HL-60 (cell line): ENCODE results near the gene NCAPH2.

Source experiments
- DNase-seq, 2 experiments: peaks; one replicate each; pipeline ENCODE4 v3.0.0-alpha.2; 2010 to 2020; ENCODE audit warnings: low read depth in 1 of 2, low spot score in 1 of 2
- H3K27ac ChIP-seq: fragments of 250-450 bp; sonication (Bioruptor Pico); replicated peaks from 2 replicates; pipeline ENCODE4 v1.5.1; 2020; ENCODE audit warnings: mild to moderate bottlenecking, moderate library complexity
- H3K27me3 ChIP-seq: fragments of 250-450 bp; sonication (Bioruptor Pico); 2 replicates; pipeline ENCODE4 v1.5.1; 2021; ENCODE audit warnings: mild to moderate bottlenecking, moderate library complexity; ENCODE audit not compliant: insufficient read depth, poor library complexity, severe bottlenecking
- H3K4me3 ChIP-seq: replicated peaks from 2 replicates; pipeline ENCODE4 v1.5.1; 2011; ENCODE audit warnings: mild to moderate bottlenecking, control low read depth, low read length; ENCODE audit not compliant: insufficient read depth
- CTCF ChIP-seq: IDR thresholded peaks from one replicate; pipeline ENCODE4 v1.5.1; 2011; ENCODE audit warnings: low read length, control low read depth, inconsistent platforms; ENCODE audit not compliant: insufficient read depth
- GABPA ChIP-seq: IDR thresholded peaks from 2 replicates; pipeline ENCODE4 v1.6.1; 2012; ENCODE audit warnings: low read depth
- POLR2AphosphoS5 ChIP-seq: IDR thresholded peaks from 2 replicates; pipeline ENCODE4 v1.6.1; 2012; ENCODE audit warnings: low read depth
- SPI1 ChIP-seq: IDR thresholded peaks from 2 replicates; pipeline ENCODE4 v1.6.1; 2012; ENCODE audit warnings: low read depth, mild to moderate bottlenecking, borderline replicate concordance
- TF ChIP-seq, protein P1 (sequence below): IDR thresholded peaks from 2 replicates; pipeline ENCODE4 v1.6.1; 2012; ENCODE audit warnings: low read depth; ENCODE audit not compliant: insufficient replicate concordance

The NCAPH2 gene

GRCh38 chr22:50516891-50517290, 8.9 kb downstream of the NCAPH2 start:
- no peak for DNase-seq
- Histone ChIP-seq H3K27ac (no peak overlapping the region), H3K4me3 (no peak overlapping the region), H3K27me3 (no peaks in the 10 kb centered on the region)
- TF ChIP-seq, protein P1, sequence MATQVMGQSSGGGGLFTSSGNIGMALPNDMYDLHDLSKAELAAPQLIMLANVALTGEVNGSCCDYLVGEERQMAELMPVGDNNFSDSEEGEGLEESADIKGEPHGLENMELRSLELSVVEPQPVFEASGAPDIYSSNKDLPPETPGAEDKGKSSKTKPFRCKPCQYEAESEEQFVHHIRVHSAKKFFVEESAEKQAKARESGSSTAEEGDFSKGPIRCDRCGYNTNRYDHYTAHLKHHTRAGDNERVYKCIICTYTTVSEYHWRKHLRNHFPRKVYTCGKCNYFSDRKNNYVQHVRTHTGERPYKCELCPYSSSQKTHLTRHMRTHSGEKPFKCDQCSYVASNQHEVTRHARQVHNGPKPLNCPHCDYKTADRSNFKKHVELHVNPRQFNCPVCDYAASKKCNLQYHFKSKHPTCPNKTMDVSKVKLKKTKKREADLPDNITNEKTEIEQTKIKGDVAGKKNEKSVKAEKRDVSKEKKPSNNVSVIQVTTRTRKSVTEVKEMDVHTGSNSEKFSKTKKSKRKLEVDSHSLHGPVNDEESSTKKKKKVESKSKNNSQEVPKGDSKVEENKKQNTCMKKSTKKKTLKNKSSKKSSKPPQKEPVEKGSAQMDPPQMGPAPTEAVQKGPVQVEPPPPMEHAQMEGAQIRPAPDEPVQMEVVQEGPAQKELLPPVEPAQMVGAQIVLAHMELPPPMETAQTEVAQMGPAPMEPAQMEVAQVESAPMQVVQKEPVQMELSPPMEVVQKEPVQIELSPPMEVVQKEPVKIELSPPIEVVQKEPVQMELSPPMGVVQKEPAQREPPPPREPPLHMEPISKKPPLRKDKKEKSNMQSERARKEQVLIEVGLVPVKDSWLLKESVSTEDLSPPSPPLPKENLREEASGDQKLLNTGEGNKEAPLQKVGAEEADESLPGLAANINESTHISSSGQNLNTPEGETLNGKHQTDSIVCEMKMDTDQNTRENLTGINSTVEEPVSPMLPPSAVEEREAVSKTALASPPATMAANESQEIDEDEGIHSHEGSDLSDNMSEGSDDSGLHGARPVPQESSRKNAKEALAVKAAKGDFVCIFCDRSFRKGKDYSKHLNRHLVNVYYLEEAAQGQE, result no peak
- TF ChIP-seq GABPA (no peak), POLR2AphosphoS5 (no peak), SPI1 (no peak), CTCF (no peak)

- H3K27ac ChIP-seq, result no peak overlapping the region
- DNase-seq, result no peak
- no peak for TF ChIP-seq CTCF
- no peak for TF ChIP-seq SPI1
- TF ChIP-seq, protein P1, result no peak
- TF ChIP-seq GABPA, result no peak
- TF ChIP-seq POLR2AphosphoS5, result no peak
- H3K4me3 ChIP-seq, result no peak overlapping the region
- no peaks in the 10 kb centered on the region for H3K27me3 ChIP-seq
Measured at GRCh38 chr22:50517495-50518260, 9.7 kb downstream of the NCAPH2 start.

DNA sequence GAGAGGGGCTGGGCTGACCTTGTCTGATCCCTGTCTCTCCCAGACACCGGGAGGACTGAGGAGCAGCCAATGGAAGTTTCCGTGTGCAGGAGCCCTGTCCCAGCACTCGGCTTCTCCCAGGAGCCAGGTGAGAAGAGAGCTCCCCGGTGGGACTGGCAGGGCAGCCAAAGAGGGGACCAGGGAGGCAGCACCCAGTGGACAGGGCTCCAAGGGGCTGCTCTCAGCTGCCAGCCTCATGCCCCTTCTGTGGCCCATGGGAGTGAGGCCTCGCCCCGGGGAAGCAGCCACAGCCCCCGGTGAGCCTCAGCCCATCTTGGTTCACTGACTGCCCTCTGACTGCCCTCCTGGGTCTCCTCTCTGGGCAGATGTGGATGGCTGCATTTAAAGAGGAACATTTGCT, 10.6 kb downstream of the NCAPH2 start:
- H3K27ac ChIP-seq, result no peak overlapping the region
- no peak for DNase-seq
- no peak for TF ChIP-seq SPI1
- TF ChIP-seq GABPA, result no peak
- TF ChIP-seq POLR2AphosphoS5, result no peak
- TF ChIP-seq, protein P1, result no peak
- TF ChIP-seq CTCF, result no peak
- H3K27me3 ChIP-seq, result no peaks in the 10 kb centered on the region
- H3K4me3 ChIP-seq, result no peak overlapping the region
